Ishikawa (cell line): Measurements from ENCODE around the gene MYDGF.

ENCODE experiments used
- CEBPB ChIP-seq: IDR thresholded peaks from 2 replicates; pipeline ENCODE4 v1.6.1; 2012
- CREB1 ChIP-seq: IDR thresholded peaks from 2 replicates; pipeline ENCODE4 v1.6.1; 2012; ENCODE audit warnings: low read depth
- EGR1 ChIP-seq: IDR thresholded peaks from 2 replicates; pipeline ENCODE4 v1.6.1; 2012
- EP300 ChIP-seq: IDR thresholded peaks from 2 replicates; pipeline ENCODE4 v1.6.1; 2012; ENCODE audit warnings: borderline replicate concordance
- FOXM1 ChIP-seq: IDR thresholded peaks from 2 replicates; pipeline ENCODE4 v1.6.1; 2012; ENCODE audit warnings: low read depth, borderline replicate concordance
- MAX ChIP-seq: IDR thresholded peaks from 2 replicates; pipeline ENCODE4 v1.6.1; 2012
- NFIC ChIP-seq: IDR thresholded peaks from 2 replicates; pipeline ENCODE4 v1.6.1; 2012
- RAD21 ChIP-seq: IDR thresholded peaks from 2 replicates; pipeline ENCODE4 v1.6.1; 2012; ENCODE audit warnings: low read depth
- REST ChIP-seq: IDR thresholded peaks from 2 replicates; pipeline ENCODE4 v1.6.1; 2012; ENCODE audit warnings: low read depth, mild to moderate bottlenecking
- TAF1 ChIP-seq: IDR thresholded peaks from 2 replicates; pipeline ENCODE4 v1.6.1; 2012; ENCODE audit warnings: low read depth, mild to moderate bottlenecking
- TCF12 ChIP-seq: IDR thresholded peaks from 2 replicates; pipeline ENCODE4 v1.6.1; 2012; ENCODE audit warnings: low read depth
- TEAD4 ChIP-seq: IDR thresholded peaks from 2 replicates; pipeline ENCODE4 v1.6.1; 2012
- USF1 ChIP-seq: IDR thresholded peaks from 2 replicates; pipeline ENCODE4 v1.6.1; 2012
- YY1 ChIP-seq: IDR thresholded peaks from 2 replicates; pipeline ENCODE4 v1.6.1; 2012; ENCODE audit warnings: low read depth
- ZBTB7A ChIP-seq: IDR thresholded peaks from 2 replicates; pipeline ENCODE4 v1.6.1; 2012; ENCODE audit warnings: low read depth

Gene MYDGF

GRCh38 chr19:4688587-4688986, 18.4 kb upstream of the MYDGF start:
- TF ChIP-seq RAD21: no peak
- TF ChIP-seq CREB1: no peak
- no peak for TF ChIP-seq USF1
- no peak for TF ChIP-seq MAX

GRCh38 chr19:4687396-4687795, 17.3 kb upstream of the MYDGF start:
- TF ChIP-seq EGR1 (no peak), FOXM1 (no peak), CREB1 (no peak), EP300 (no peak), NFIC (no peak), RAD21 (no peak), ZBTB7A (no peak), TEAD4 (no peak), YY1 (no peak), CEBPB (no peak), USF1 (no peak), MAX (no peak), TAF1 (no peak), REST (no peak), TCF12 (no peak)

GRCh38 chr19:4686700-4687099, 16.6 kb upstream of the MYDGF start:
- TF ChIP-seq FOXM1 (no peak), ZBTB7A (no peak), TEAD4 (no peak), CREB1 (no peak), USF1 (no peak), TCF12 (no peak), EP300 (no peak), EGR1 (no peak), NFIC (no peak), RAD21 (no peak), MAX (no peak)

GRCh38 chr19:4684312-4685095, 14.4 kb upstream of the MYDGF start:
- no peak for TF ChIP-seq MAX
- TF ChIP-seq CREB1: no peak
- TF ChIP-seq FOXM1: no peak

- TF ChIP-seq REST (no peak), USF1 (no peak), NFIC (no peak), ZBTB7A (no peak), EP300 (no peak), FOXM1 (no peak), MAX (no peak), TEAD4 (no peak), TAF1 (no peak)
These were observed 12.5 kb upstream of the MYDGF start for GRCh38 chr19:4682417-4683200.
